Loucy (cell line): ENCODE results near the gene BAZ1A.

Source experiments
- H2AFZ ChIP-seq: fragments of 200-600 bp; sonication (generic); 2 replicates; pipeline ENCODE4 v1.6.0; 2016; ENCODE audit warnings: antibody characterized with exemption, mild to moderate bottlenecking, low read length, moderate library complexity
- H3F3A ChIP-seq: fragments of 200-600 bp; 2 replicates; pipeline ENCODE4 v1.6.0; 2016; ENCODE audit warnings: antibody characterized with exemption, low read depth, mild to moderate bottlenecking
- H3K27me3 ChIP-seq: fragments of 200-600 bp; sonication (generic); 2 replicates; pipeline ENCODE4 v1.6.1; 2014; ENCODE audit warnings: low read length, mild to moderate bottlenecking; ENCODE audit not compliant: insufficient read depth, poor library complexity, severe bottlenecking
- H3K36me3 ChIP-seq: fragments of 200-600 bp; sonication (generic); 2 replicates; pipeline ENCODE4 v1.6.1; 2016; ENCODE audit warnings: low read length; ENCODE audit not compliant: insufficient read depth
- H3K4me1 ChIP-seq: fragments of 200-600 bp; sonication (generic); 2 replicates; pipeline ENCODE4 v1.5.1; 2014; ENCODE audit warnings: low read length, mild to moderate bottlenecking; ENCODE audit not compliant: insufficient read depth, poor library complexity, severe bottlenecking
- H3K4me2 ChIP-seq: fragments of 200-600 bp; sonication (generic); 2 replicates; pipeline ENCODE4 v1.6.0; 2014; ENCODE audit warnings: antibody characterized with exemption, low read length, low read depth, mild to moderate bottlenecking; ENCODE audit not compliant: poor library complexity, severe bottlenecking
- H3K4me3 ChIP-seq: fragments of 200-600 bp; sonication (generic); 2 replicates; pipeline ENCODE4 v1.5.1; 2014; ENCODE audit warnings: low read length, mild to moderate bottlenecking, mixed read lengths; ENCODE audit not compliant: poor library complexity, severe bottlenecking
- H3K79me2 ChIP-seq: fragments of 200-600 bp; sonication (generic); 2 replicates; pipeline ENCODE4 v1.6.1; 2014; ENCODE audit warnings: low read length; ENCODE audit not compliant: insufficient read depth
- H3K9ac ChIP-seq: fragments of 200-600 bp; sonication (generic); 2 replicates; pipeline ENCODE4 v1.6.0; 2014; ENCODE audit warnings: mild to moderate bottlenecking, low read depth, low read length, moderate library complexity; ENCODE audit not compliant: poor library complexity, severe bottlenecking
- H3K9me2 ChIP-seq: fragments of 200-600 bp; sonication (generic); replicated peaks from 2 replicates; pipeline ENCODE4 v1.6.1; 2016; ENCODE audit warnings: low read depth, low read length, mixed read lengths
- H3K9me3 ChIP-seq: fragments of 200-600 bp; sonication (generic); 2 replicates; pipeline ENCODE4 v1.6.1; 2014; ENCODE audit warnings: mild to moderate bottlenecking, antibody characterized with exemption, low read length, low read depth; ENCODE audit not compliant: insufficient read depth
- H4K20me1 ChIP-seq: fragments of 200-600 bp; sonication (generic); 2 replicates; pipeline ENCODE4 v1.6.0; 2014; ENCODE audit warnings: antibody characterized with exemption, low read length, mild to moderate bottlenecking; ENCODE audit not compliant: insufficient read depth, poor library complexity, severe bottlenecking
- CTCF ChIP-seq: fragments of 200-600 bp; sonication (generic); conservative IDR thresholded peaks from 2 replicates; pipeline ENCODE4 v1.5.1; 2014; ENCODE audit warnings: mild to moderate bottlenecking, antibody characterized with exemption, low read length
- EZH2phosphoT487 ChIP-seq: fragments of 200-600 bp; IDR thresholded peaks from 2 replicates; pipeline ENCODE4 v1.6.1; 2018; ENCODE audit warnings: antibody characterized with exemption, mild to moderate bottlenecking, moderate library complexity, borderline replicate concordance

The BAZ1A gene

GRCh38 chr14:34785223-34786006 is 89.7 kb downstream of the BAZ1A start:
- Histone ChIP-seq H3K4me2 (no peak overlapping the region), H3F3A (no peaks in the 10 kb centered on the region), H3K79me2 (no peaks in the 10 kb centered on the region), H2AFZ (no peak overlapping the region), H3K4me1 (no peaks in the 10 kb centered on the region), H3K36me3 (peaks cover 68% of the 10 kb centered on the region), H3K4me3 (no peak overlapping the region), H4K20me1 (no peaks in the 10 kb centered on the region), H3K9me2 (no peaks in the 10 kb centered on the region), H3K9me3 (no peaks in the 10 kb centered on the region), H3K9ac (no peak overlapping the region), H3K27me3 (no peaks in the 10 kb centered on the region)
- TF ChIP-seq CTCF = no peak
- no peak for TF ChIP-seq EZH2phosphoT487

GRCh38 chr14:34782031-34782430 is 93.1 kb downstream of the BAZ1A start:
- no peak overlapping the region for H3K9ac ChIP-seq

GRCh38 chr14:34781242-34781641 is 93.9 kb downstream of the BAZ1A start:
- Histone ChIP-seq H3K4me2 (no peak overlapping the region), H3K9me2 (no peaks in the 10 kb centered on the region), H3K79me2 (no peaks in the 10 kb centered on the region), H3K27me3 (no peaks in the 10 kb centered on the region), H3K4me1 (no peaks in the 10 kb centered on the region), H3F3A (no peaks in the 10 kb centered on the region), H3K9ac (no peak overlapping the region), H4K20me1 (no peaks in the 10 kb centered on the region), H3K4me3 (no peak overlapping the region), H2AFZ (no peak overlapping the region), H3K9me3 (no peaks in the 10 kb centered on the region), H3K36me3 (peaks cover 64% of the 10 kb centered on the region)
- TF ChIP-seq CTCF (no peak), EZH2phosphoT487 (no peak)

More at GRCh38 chr14:34782031-34782430, 93.1 kb downstream of the BAZ1A start:
- H3K9me2 ChIP-seq = no peaks in the 10 kb centered on the region
- H3K4me3 ChIP-seq = no peak overlapping the region
- no peaks in the 10 kb centered on the region for H3F3A ChIP-seq
- no peaks in the 10 kb centered on the region for H3K4me1 ChIP-seq
- H3K4me2 ChIP-seq = no peak overlapping the region
- no peaks in the 10 kb centered on the region for H3K79me2 ChIP-seq
- no peak for TF ChIP-seq EZH2phosphoT487
- no peak for TF ChIP-seq CTCF
- no peaks in the 10 kb centered on the region for H4K20me1 ChIP-seq
- H3K27me3 ChIP-seq = no peaks in the 10 kb centered on the region
- H3K9me3 ChIP-seq = no peaks in the 10 kb centered on the region
- H2AFZ ChIP-seq = no peak overlapping the region
- peaks cover 61% of the 10 kb centered on the region for H3K36me3 ChIP-seq
